H1 (cell line): Measurements from ENCODE around the gene MATN1. TPM values are rescaled to one million over a fixed set of nuclear protein-coding genes. Genes with fewer than 3 reads are reported as not detected.

Experiments used
- BRCA1 ChIP-seq: IDR thresholded peaks from 2 replicates; pipeline ENCODE4 v1.6.1; 2012; ENCODE audit warnings: low read depth, low read length, improper control_type of control experiment
- CHD7 ChIP-seq: fragments of 300-600 bp; sonication (generic); IDR thresholded peaks from 2 replicates; pipeline ENCODE4 v1.7.1; 2012; ENCODE audit warnings: low read length, moderate library complexity, mild to moderate bottlenecking, inconsistent platforms; ENCODE audit not compliant: insufficient replicate concordance
- FOSL1 ChIP-seq: IDR thresholded peaks from 2 replicates; pipeline ENCODE4 v1.6.1; 2011; ENCODE audit warnings: mild to moderate bottlenecking, low read depth, low read length, moderate library complexity; ENCODE audit not compliant: insufficient read depth
- GTF2F1 ChIP-seq: IDR thresholded peaks from 2 replicates; pipeline ENCODE4 v1.6.1; 2012; ENCODE audit warnings: low read depth, low read length, improper control_type of control experiment, borderline replicate concordance
- JUND ChIP-seq: IDR thresholded peaks from 2 replicates; pipeline ENCODE4 v1.6.1; 2011; ENCODE audit warnings: mild to moderate bottlenecking, improper control_type of control experiment, low read length
- KDM5A ChIP-seq: fragments of 200-600 bp; IDR thresholded peaks from 2 replicates; pipeline ENCODE4 v1.7.1; 2012; ENCODE audit warnings: mild to moderate bottlenecking, low read length, inconsistent platforms, mixed read lengths
- RFX5 ChIP-seq: IDR thresholded peaks from 2 replicates; pipeline ENCODE4 v1.6.1; 2011; ENCODE audit warnings: low read depth, low read length, improper control_type of control experiment, borderline replicate concordance
- SP1 ChIP-seq: IDR thresholded peaks from 2 replicates; pipeline ENCODE4 v1.6.1; 2011; ENCODE audit warnings: low read depth, low read length
- SRF ChIP-seq: IDR thresholded peaks from 2 replicates; pipeline ENCODE4 v1.6.1; 2011; ENCODE audit warnings: mild to moderate bottlenecking, low read depth, low read length, moderate library complexity
- TAF1 ChIP-seq: IDR thresholded peaks from 2 replicates; pipeline ENCODE4 v1.6.1; 2011; ENCODE audit warnings: mild to moderate bottlenecking, low read depth, low read length
- USF2 ChIP-seq: IDR thresholded peaks from 2 replicates; pipeline ENCODE4 v1.6.1; 2011; ENCODE audit warnings: low read length, improper control_type of control experiment
- polyA plus RNA-seq, 7 experiments: library from polyadenylated mRNA; depleted of rRNA in 3 of 7; stranded (reverse) in 5 of 7; unstranded in 2 of 7; fragments of >200 nt in 5 of 7; fragments of 200-250 nt in 2 of 7; gene quantifications; 1 replicate in 5 of 7; 2 replicates in 1 of 7; 4 replicates in 1 of 7; pipeline versions ENCODE4 v1.2.1 to v1.2.3, GENCODE V29; 2011 to 2013; ENCODE audit warnings: missing spikeins in 2 of 7, mixed read lengths in 2 of 7
- total RNA-seq: library from RNA; stranded (reverse); fragmentation: NEBNext Ultra II Directional; extraction: Animal tissue kit (Norgen Biotek cat#: 25700); gene quantifications from 2 replicates; pipeline ENCODE4 v1.2.1, GENCODE V29; 2021

The MATN1 gene
- total and polyA plus RNA-seq, 2 of the 8 experiments (the other 6 are each of a cell fraction or from before 2014, with no cell fraction given), result 0.12 to 0.28 TPM

GRCh38 chr1:30742963-30743559 is 19.7 kb upstream of the MATN1 start (continued):
- TF ChIP-seq CHD7 (no peak), KDM5A (no peak), GTF2F1 (no peak), RFX5 (no peak), FOSL1 (no peak), USF2 (no peak), SRF (no peak), SP1 (no peak), BRCA1 (no peak), JUND (no peak), TAF1 (no peak)
